Colonic mucosa (tissue), 4 donors: ENCODE results near the gene ZNF80. TPM values are rescaled to one million over a fixed set of nuclear protein-coding genes. Genes with fewer than 3 reads are reported as not detected.

ENCODE experiments used
- DNase-seq: peaks from one replicate; pipeline ENCODE4 v3.0.0-alpha.2; 2020
- H3K27ac ChIP-seq: fragments of 200-600 bp; one replicate; pipeline ENCODE4 v1.8.0; 2021
- H3K27me3 ChIP-seq: fragments of 200-600 bp; one replicate; pipeline ENCODE4 v1.8.0; 2021
- H3K36me3 ChIP-seq: fragments of 200-600 bp; one replicate; pipeline ENCODE4 v1.8.0; 2021
- H3K4me1 ChIP-seq: fragments of 200-600 bp; one replicate; pipeline ENCODE4 v1.8.0; 2021; ENCODE audit warnings: mild to moderate bottlenecking
- H3K4me3 ChIP-seq: fragments of 200-600 bp; one replicate; pipeline ENCODE4 v1.8.0; 2021
- H3K9ac ChIP-seq, 2 donors: one replicate each; pipeline ENCODE4 v1.7.0; 2013; ENCODE audit warnings: control low read depth in 2 of 2, low read depth in 2 of 2, low read length in 2 of 2
- H3K9me3 ChIP-seq: fragments of 200-600 bp; one replicate; pipeline ENCODE4 v1.8.0; 2021
- intact Hi-C: fragments of 100-400 bp; cut with DNase I; formaldehyde crosslinking; loops from one replicate; pipeline ENCODE4 v1.14.1; 2022
- total RNA-seq, 2 donors: library from RNA; stranded (reverse); fragmentation: NEBNext Ultra II Directional in 1 of 2; extraction: Animal tissue kit (Norgen Biotek cat#: 25700) in 1 of 2; gene quantifications; one replicate each; pipeline ENCODE4 v1.2.1, GENCODE V29; 2021
- TF ChIP-seq, protein P1 (sequence below): fragments of 200-600 bp; IDR thresholded peaks from one replicate; pipeline ENCODE4 v1.8.0; 2022; ENCODE audit warnings: antibody characterized with exemption, mild to moderate bottlenecking
- donor health status: healthy.
- donor health status: DM: no; HTN: no; CAD: no.
- donor health status: DM: no; HTN: no; CAD: no.

The ZNF80 gene
- total RNA-seq, 2 donors from 2014 or later, result not detected

DNA sequence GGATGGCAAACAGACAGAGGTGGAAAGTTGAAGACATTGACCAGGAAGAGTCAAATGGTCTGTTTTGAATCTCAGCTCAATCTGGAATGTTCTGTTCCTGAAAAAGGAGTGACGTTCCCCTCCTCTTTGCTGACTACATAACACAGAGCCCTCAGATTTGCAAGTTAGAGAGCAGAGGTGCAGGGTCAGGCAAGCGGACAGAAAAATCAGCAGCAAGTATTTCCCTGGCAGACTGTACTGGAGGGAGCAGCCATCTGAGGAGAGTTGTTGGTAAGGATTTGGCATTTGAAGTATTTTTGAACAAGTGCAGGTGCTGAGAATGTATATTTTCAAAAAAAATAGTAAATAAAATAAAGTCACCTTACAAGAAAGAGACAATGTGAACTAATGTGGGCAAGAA is 17.6 kb downstream of the ZNF80 start:
- no peak overlapping the region for H3K4me3 ChIP-seq
- DNase-seq, result no peak
- H3K36me3 ChIP-seq, result no peaks in the 10 kb centered on the region
- H3K4me1 ChIP-seq, result no peaks in the 10 kb centered on the region
- H3K27me3 ChIP-seq, result no peaks in the 10 kb centered on the region
- intact Hi-C loops, result no loop called here
- no peaks in the 10 kb centered on the region for H3K9me3 ChIP-seq
- H3K9ac ChIP-seq, result no peak overlapping the region
- H3K27ac ChIP-seq, result no peak overlapping the region
- TF ChIP-seq, protein P1, sequence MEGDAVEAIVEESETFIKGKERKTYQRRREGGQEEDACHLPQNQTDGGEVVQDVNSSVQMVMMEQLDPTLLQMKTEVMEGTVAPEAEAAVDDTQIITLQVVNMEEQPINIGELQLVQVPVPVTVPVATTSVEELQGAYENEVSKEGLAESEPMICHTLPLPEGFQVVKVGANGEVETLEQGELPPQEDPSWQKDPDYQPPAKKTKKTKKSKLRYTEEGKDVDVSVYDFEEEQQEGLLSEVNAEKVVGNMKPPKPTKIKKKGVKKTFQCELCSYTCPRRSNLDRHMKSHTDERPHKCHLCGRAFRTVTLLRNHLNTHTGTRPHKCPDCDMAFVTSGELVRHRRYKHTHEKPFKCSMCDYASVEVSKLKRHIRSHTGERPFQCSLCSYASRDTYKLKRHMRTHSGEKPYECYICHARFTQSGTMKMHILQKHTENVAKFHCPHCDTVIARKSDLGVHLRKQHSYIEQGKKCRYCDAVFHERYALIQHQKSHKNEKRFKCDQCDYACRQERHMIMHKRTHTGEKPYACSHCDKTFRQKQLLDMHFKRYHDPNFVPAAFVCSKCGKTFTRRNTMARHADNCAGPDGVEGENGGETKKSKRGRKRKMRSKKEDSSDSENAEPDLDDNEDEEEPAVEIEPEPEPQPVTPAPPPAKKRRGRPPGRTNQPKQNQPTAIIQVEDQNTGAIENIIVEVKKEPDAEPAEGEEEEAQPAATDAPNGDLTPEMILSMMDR, result no peak

DNA sequence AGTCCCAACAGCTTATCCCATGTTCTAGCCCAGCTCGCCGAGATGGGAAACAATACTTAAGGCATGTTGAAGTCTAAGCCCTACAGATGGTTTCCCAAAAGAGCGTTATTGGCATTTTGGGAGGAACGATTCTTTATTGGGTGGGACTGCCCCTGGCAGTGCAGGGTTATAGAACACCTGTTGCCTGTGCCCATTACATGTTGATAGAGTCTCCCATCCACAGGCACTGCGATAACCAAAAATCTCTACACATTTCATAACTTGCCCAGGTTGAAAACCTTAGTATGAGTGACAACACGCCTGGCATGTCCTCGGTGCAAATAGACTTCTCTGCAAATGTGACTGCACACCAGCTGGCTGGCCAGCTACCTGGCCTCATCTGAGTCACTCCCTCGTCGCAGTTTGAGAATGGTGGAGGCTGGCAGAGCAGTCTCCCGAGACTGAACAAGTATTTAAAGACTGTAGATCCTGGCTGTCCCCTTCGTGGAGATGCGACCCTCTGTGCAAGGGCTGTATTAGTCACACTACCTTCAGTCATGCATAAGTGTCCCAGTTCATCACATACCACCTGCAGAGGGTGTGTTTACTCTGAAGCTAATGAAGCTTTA is 18.7 kb downstream of the ZNF80 start:
- Histone ChIP-seq H3K4me1 (no peaks in the 10 kb centered on the region), H3K27ac (no peak overlapping the region), H3K4me3 (no peak overlapping the region), H3K27me3 (no peaks in the 10 kb centered on the region), H3K9me3 (no peaks in the 10 kb centered on the region), H3K9ac (no peak overlapping the region), H3K36me3 (no peaks in the 10 kb centered on the region)
- intact Hi-C loops, result no loop called here
- no peak for DNase-seq
- TF ChIP-seq, protein P1, result no peak

DNA sequence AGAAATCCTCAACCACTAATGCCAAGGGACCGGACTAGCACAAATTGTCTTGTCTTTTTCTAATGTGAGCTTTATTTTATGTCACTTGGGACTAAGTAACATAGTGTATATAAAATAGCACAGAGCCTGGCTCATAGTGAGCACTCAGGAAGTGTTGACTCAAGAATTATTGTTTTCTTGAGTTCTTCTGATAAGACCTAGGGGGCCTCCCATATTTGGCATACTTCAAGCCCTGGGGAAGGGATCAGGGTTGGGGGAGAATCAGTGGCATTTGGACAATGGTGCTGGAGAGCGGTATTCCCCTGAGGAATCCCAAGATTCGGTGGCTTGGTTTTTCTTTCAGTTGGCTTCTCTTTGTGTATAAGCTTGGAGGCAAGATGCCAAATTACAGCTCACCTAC is 19.4 kb downstream of the ZNF80 start:
- no peaks in the 10 kb centered on the region for H3K27me3 ChIP-seq
- intact Hi-C loops, result no loop called here
- TF ChIP-seq, protein P1, result no peak

DNA sequence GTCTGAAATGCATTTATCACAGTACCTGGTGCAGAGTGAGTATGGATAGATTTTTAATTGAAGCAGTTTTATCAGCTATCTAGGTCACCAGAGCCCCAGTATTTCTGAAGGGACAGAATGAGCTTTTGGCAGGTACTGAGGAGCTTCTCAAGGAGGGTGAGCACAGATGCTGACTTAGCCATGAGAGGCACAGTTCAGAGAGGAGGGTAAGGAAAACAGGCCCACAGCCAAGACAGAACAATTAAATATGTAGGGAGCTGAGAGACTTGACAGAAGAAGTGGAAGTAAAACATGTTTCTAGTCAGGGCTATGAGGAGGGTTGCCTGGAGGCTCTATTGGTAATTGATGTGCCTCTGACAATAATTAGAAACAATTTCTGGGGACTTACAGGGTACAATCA is 20.1 kb downstream of the ZNF80 start:
- no peak overlapping the region for H3K4me3 ChIP-seq
- no peak overlapping the region for H3K9ac ChIP-seq
- no peaks in the 10 kb centered on the region for H3K36me3 ChIP-seq
- intact Hi-C loops, result no loop called here
- DNase-seq, result no peak
- H3K27me3 ChIP-seq, result no peaks in the 10 kb centered on the region
- no peaks in the 10 kb centered on the region for H3K4me1 ChIP-seq
- H3K9me3 ChIP-seq, result no peaks in the 10 kb centered on the region
- no peak overlapping the region for H3K27ac ChIP-seq
- TF ChIP-seq, protein P1, result no peak

More for the DNA sequence above, 19.4 kb downstream of the ZNF80 start:
- no peaks in the 10 kb centered on the region for H3K4me1 ChIP-seq
- no peak overlapping the region for H3K27ac ChIP-seq
- H3K36me3 ChIP-seq, result no peaks in the 10 kb centered on the region
- H3K9ac ChIP-seq, result no peak overlapping the region
- H3K9me3 ChIP-seq, result no peaks in the 10 kb centered on the region
- no peak for DNase-seq
- H3K4me3 ChIP-seq, result no peak overlapping the region

DNA sequence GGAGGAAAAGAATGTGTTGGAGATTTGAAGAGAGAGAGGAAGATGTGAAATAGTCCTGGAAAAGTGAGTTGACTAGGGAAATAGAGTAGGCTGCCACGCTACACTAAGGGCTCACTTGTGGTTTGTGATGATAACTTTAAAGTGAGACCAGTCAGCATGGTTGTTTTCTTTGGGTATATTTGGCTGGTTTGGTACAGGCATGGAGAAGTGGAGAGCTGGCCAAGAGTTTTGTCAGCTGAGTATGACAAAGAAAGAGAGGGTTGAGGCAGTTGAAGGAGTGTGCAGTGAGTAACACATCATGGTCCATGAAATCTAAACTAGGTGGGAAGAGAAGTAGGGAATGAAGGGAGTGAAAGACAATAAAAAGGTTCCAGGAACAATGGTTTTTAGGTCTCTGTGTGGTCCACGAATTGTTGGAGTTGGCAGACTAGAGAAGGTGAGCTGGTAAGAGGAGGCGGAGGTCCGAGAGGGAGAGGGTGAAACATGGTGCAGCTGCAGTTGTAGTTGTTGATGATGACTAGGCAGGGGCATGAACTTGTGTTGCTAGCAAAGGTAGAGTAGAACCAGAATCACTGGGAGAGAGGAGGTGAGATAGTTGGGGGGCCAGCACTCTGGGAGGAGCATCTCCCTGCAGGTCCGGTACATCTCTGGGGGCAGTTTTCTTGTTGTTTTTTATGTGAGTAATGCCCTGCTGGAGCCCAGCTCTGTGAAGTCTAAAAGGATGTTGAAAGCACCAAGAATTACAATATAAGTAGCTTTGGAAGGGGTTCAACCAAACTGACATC is 21.0 kb downstream of the ZNF80 start:
- Histone ChIP-seq H3K27me3 (no peaks in the 10 kb centered on the region), H3K36me3 (no peaks in the 10 kb centered on the region), H3K4me3 (no peak overlapping the region), H3K9me3 (no peaks in the 10 kb centered on the region), H3K27ac (no peak overlapping the region), H3K4me1 (no peaks in the 10 kb centered on the region), H3K9ac (no peak overlapping the region)
- DNase-seq, result no peak
- TF ChIP-seq, protein P1, result no peak
- intact Hi-C loops, result no loop called here
